SK-N-SH (cell line): ENCODE measurements around the gene TRIM29. TPM values are rescaled to one million over a fixed set of nuclear protein-coding genes. Genes with fewer than 3 reads are reported as not detected.

Source experiments
- CTCF ChIA-PET: fragments of 300-600, 350-600 bp; formaldehyde crosslinking; extraction: SDS; loops from one replicate; lab custom pipeline; 2021; lab: Yijun Ruan, JAX
- POLR2A ChIA-PET: fragments of 350-600 bp; sonication (Branson Sonifier 250); formaldehyde crosslinking; extraction: SDS; loops from one replicate; lab custom pipeline; 2020; ENCODE audit warnings: antibody characterized with exemption, inconsistent platforms; lab: Yijun Ruan, JAX
- DNase-seq: peaks from one replicate; pipeline ENCODE4 v3.0.0; 2012
- H2AFZ ChIP-seq: fragments of 200-600 bp; sonication (generic); 2 replicates; pipeline ENCODE4 v1.8.1; 2016; ENCODE audit warnings: antibody characterized with exemption, mild to moderate bottlenecking, low read depth
- H3F3A ChIP-seq: fragments of 200-600 bp; sonication (generic); replicated peaks from 2 replicates; pipeline ENCODE3; 2016; ENCODE audit warnings: antibody characterized with exemption, mild to moderate bottlenecking; ENCODE audit not compliant: insufficient read depth
- H3K27ac ChIP-seq, 2 experiments: fragments of 200-500 bp in 1 of 2; fragments of 200-600 bp in 1 of 2; sonication (Bioruptor generic) in 1 of 2; sonication (generic), shearing (Covaris generic) in 1 of 2; 2 replicates each; pipeline versions ENCODE4 v1.5.1 to v1.6.1; 2014 to 2016; ENCODE audit warnings: low read depth in 2 of 2, inconsistent platforms in 1 of 2, low read length in 1 of 2, mild to moderate bottlenecking in 1 of 2, mixed read lengths in 1 of 2
- H3K27me3 ChIP-seq: fragments of 200-600 bp; sonication (generic), shearing (Covaris generic); 2 replicates; pipeline ENCODE4 v1.6.1; 2016; ENCODE audit warnings: mixed run types; ENCODE audit not compliant: insufficient read depth
- H3K36me3 ChIP-seq, 2 experiments: fragments of 200-500 bp in 1 of 2; fragments of 200-600 bp in 1 of 2; sonication (Bioruptor generic) in 1 of 2; sonication (generic) in 1 of 2; replicated peaks in 1 of 2; 2 replicates each; pipeline versions ENCODE3 to v1.5.1; 2014 to 2016; ENCODE audit warnings: low read length in 1 of 2, mild to moderate bottlenecking in 1 of 2; ENCODE audit not compliant: insufficient read depth in 2 of 2, control insufficient read depth in 1 of 2
- H3K4me1 ChIP-seq, 2 experiments: fragments of 200-500 bp in 1 of 2; fragments of 200-600 bp in 1 of 2; sonication (Bioruptor generic) in 1 of 2; sonication (generic), shearing (Covaris generic) in 1 of 2; 2 replicates each; pipeline versions ENCODE4 v1.5.1 to v1.6.1; 2014 to 2016; ENCODE audit warnings: low read depth in 1 of 2, low read length in 1 of 2, mixed run types in 1 of 2; ENCODE audit not compliant: insufficient read depth in 2 of 2, control insufficient read depth in 1 of 2
- H3K4me2 ChIP-seq: fragments of 200-600 bp; sonication (generic), shearing (Covaris generic); 2 replicates; pipeline ENCODE4 v1.6.1; 2017; ENCODE audit warnings: mixed run types
- H3K4me3 ChIP-seq, 2 experiments: fragments of 200-500 bp in 1 of 2; fragments of 200-600 bp in 1 of 2; sonication (Bioruptor generic) in 1 of 2; sonication (generic), shearing (Covaris generic) in 1 of 2; 2 replicates each; pipeline versions ENCODE4 v1.5.1 to v1.8.1; 2014 to 2016; ENCODE audit warnings: low read depth in 2 of 2, inconsistent platforms in 1 of 2, low read length in 1 of 2, mild to moderate bottlenecking in 1 of 2, mixed read lengths in 1 of 2, moderate library complexity in 1 of 2
- H3K79me2 ChIP-seq: fragments of 200-600 bp; sonication (generic); 2 replicates; pipeline ENCODE4 v1.8.1; 2017; ENCODE audit warnings: mild to moderate bottlenecking; ENCODE audit not compliant: insufficient read depth
- H3K9ac ChIP-seq: fragments of 200-600 bp; sonication (generic); 2 replicates; pipeline ENCODE4 v1.6.1; 2017; ENCODE audit warnings: mixed run types
- H3K9me2 ChIP-seq: fragments of 200-600 bp; sonication (generic); 2 replicates; pipeline ENCODE4 v1.6.1; 2017; ENCODE audit warnings: mixed run types
- H3K9me3 ChIP-seq: fragments of 200-600 bp; sonication (generic); 2 replicates; pipeline ENCODE4 v1.6.1; 2017; ENCODE audit warnings: mixed run types, mild to moderate bottlenecking, moderate library complexity
- H4K20me1 ChIP-seq: fragments of 200-600 bp; sonication (generic); 2 replicates; pipeline ENCODE4 v1.6.1; 2017; ENCODE audit warnings: mild to moderate bottlenecking, mixed run types; ENCODE audit not compliant: insufficient read depth
- CTCF ChIP-seq: fragments of 200-600 bp; sonication (generic); IDR thresholded peaks from 2 replicates; pipeline ENCODE4 v1.6.1; 2017; ENCODE audit warnings: antibody characterized with exemption, mild to moderate bottlenecking, moderate library complexity
- FOSL2 ChIP-seq: IDR thresholded peaks from 2 replicates; pipeline ENCODE4 v1.4.0; 2012; ENCODE audit warnings: low read depth, mild to moderate bottlenecking, moderate library complexity, borderline replicate concordance
- FOXJ3 ChIP-seq: sonication (generic); formaldehyde crosslinking; IDR thresholded peaks from 2 replicates; pipeline ENCODE4 v1.5.1; 2020; ENCODE audit warnings: mild to moderate bottlenecking, missing genetic modification reagents
- IRF3 ChIP-seq: fragments of 150-350 bp; IDR thresholded peaks from 2 replicates; pipeline ENCODE4 v1.6.1; 2016; ENCODE audit warnings: mild to moderate bottlenecking, low read depth, low read length
- NRF1 ChIP-seq: IDR thresholded peaks from 2 replicates; pipeline ENCODE4 v1.6.1; 2012; ENCODE audit warnings: low read depth, mild to moderate bottlenecking, low read length
- POLR2AphosphoS5 ChIP-seq: IDR thresholded peaks from 2 replicates; pipeline ENCODE4 v1.6.1; 2012; ENCODE audit warnings: low read depth, low read length
- RFX5 ChIP-seq: IDR thresholded peaks from 2 replicates; pipeline ENCODE4 v1.6.1; 2012; ENCODE audit warnings: mild to moderate bottlenecking, improper control_type of control experiment, low read length
- TAF1 ChIP-seq: IDR thresholded peaks from 2 replicates; pipeline ENCODE4 v1.6.1; 2012; ENCODE audit warnings: low read depth, mild to moderate bottlenecking, low read length, moderate library complexity, borderline replicate concordance
- TCF12 ChIP-seq: IDR thresholded peaks from 2 replicates; pipeline ENCODE4 v1.4.0; 2012
- USF1 ChIP-seq: IDR thresholded peaks from 2 replicates; pipeline ENCODE4 v1.4.0; 2012; ENCODE audit warnings: low read depth, borderline replicate concordance
- WGBS: methylation state at CpG from one replicate; pipeline ENCODE4 v1.1.6; 2017; ENCODE audit warnings: low lambda C conversion rate; 5-methylcytosine and 5-hydroxymethylcytosine counted together
- polyA plus RNA-seq, 3 experiments: library from polyadenylated mRNA; depleted of rRNA; stranded (reverse); fragments of >200 nt; gene quantifications; 2 replicates each; pipeline ENCODE4 v1.2.3, GENCODE V29; 2012

The TRIM29 gene
- polyA plus RNA-seq, 1 of the 3 experiments (the other 2 are of a cell fraction) = 0.03 TPM

- POLR2A ChIA-PET = no interaction called here
- no peaks in the 10 kb centered on the region for H4K20me1 ChIP-seq
Measured at GRCh38 chr11:120153221-120153620, 15.3 kb upstream of the TRIM29 start.

GRCh38 chr11:120151536-120151935, 13.6 kb upstream of the TRIM29 start:
- no peaks in the 10 kb centered on the region for H3F3A ChIP-seq
- no peaks in the 10 kb centered on the region; a peak in 1 of 4 replicates for H3K4me1 ChIP-seq
- CTCF ChIA-PET = interaction anchor here (1.2 to 2.3 kb wide), 3 partner anchors 17 to 78 kb away, joined by 4 to 8 read pairs (median 5); no protein-coding TSS in a partner anchor
- no peaks in the 10 kb centered on the region for H3K79me2 ChIP-seq
- DNase-seq = no peak
- H3K27ac ChIP-seq = no peak overlapping the region
- H3K4me2 ChIP-seq = no peak overlapping the region
- H3K9me2 ChIP-seq = no peaks in the 10 kb centered on the region
- H3K36me3 ChIP-seq = no peaks in the 10 kb centered on the region
- TF ChIP-seq TCF12 = no peak
- no peak for TF ChIP-seq NRF1
- TF ChIP-seq USF1 = no peak
- TF ChIP-seq CTCF = no peak
- no peak for TF ChIP-seq IRF3
- no peak for TF ChIP-seq FOXJ3 (CRISPR knock-in tag)
- TF ChIP-seq FOSL2 = no peak
- TF ChIP-seq, all 33 proteins: peak for 0
- no peak overlapping the region for H3K9ac ChIP-seq
- H3K4me3 ChIP-seq = no peak overlapping the region
- POLR2A ChIA-PET = no interaction called here
- H4K20me1 ChIP-seq = no peaks in the 10 kb centered on the region
- 15% methylated on average over 1 of the region's 1 CpG for WGBS
- H3K9me3 ChIP-seq = no peaks in the 10 kb centered on the region
- H3K27me3 ChIP-seq = no peaks in the 10 kb centered on the region
- no peak overlapping the region for H2AFZ ChIP-seq

More at GRCh38 chr11:120153221-120153620, 15.3 kb upstream of the TRIM29 start:
- Histone ChIP-seq H3K36me3 (no peaks in the 10 kb centered on the region), H3K79me2 (no peaks in the 10 kb centered on the region), H3K9ac (no peak overlapping the region), H3K27ac (no peak overlapping the region), H3K4me2 (no peak overlapping the region), H3K4me3 (no peak overlapping the region), H2AFZ (no peak overlapping the region), H3K4me1 (no peaks in the 10 kb centered on the region), H3K9me2 (no peaks in the 10 kb centered on the region), H3F3A (no peaks in the 10 kb centered on the region), H3K9me3 (no peaks in the 10 kb centered on the region), H3K27me3 (no peaks in the 10 kb centered on the region)
- CTCF ChIA-PET = interaction anchor here (0.9 to 2.3 kb wide), 4 partner anchors 12 to 76 kb away, joined by 3 to 5 read pairs (median 4); no protein-coding TSS in a partner anchor
- DNase-seq = no peak
- TF ChIP-seq POLR2AphosphoS5 (no peak), IRF3 (no peak), RFX5 (no peak), TAF1 (no peak)
- 22% methylated on average over 2 of the region's 2 CpGs for WGBS
